ENCODE data around the gene LRCH1. TPM values are rescaled to one million over a fixed set of nuclear protein-coding genes. Genes with fewer than 3 reads are reported as not detected.

The LRCH1 gene
- polyA plus RNA-seq, 1 donor (not counting 4 experiments of a cell fraction or from before 2014, with no cell fraction given): 16.2 TPM

- Histone ChIP-seq H3K27ac (ENCODE audit: control insufficient read depth, insufficient read depth, low read length) (no peak overlapping the region), H3K9ac (ENCODE audit: control insufficient read depth, extremely low read depth, insufficient read depth, low read length) (no peak overlapping the region), H3K4me3 (ENCODE audit: control insufficient read depth in 2 of 3, extremely low read depth in 1 of 3, insufficient read depth in 2 of 3, low read depth in 1 of 3, low read length in 3 of 3) (no peak overlapping the region), H4K20me1 (ENCODE audit: control insufficient read depth, extremely low read depth, insufficient read depth, low read length) (peaks cover 8% of the 10 kb centered on the region), H3K9me3 (ENCODE audit: control insufficient read depth, low read depth, low read length) (no peaks in the 10 kb centered on the region), H3K27me3 (ENCODE audit: control insufficient read depth, extremely low read depth, insufficient read depth, low read length) (no peaks in the 10 kb centered on the region), H3K9me1 (ENCODE audit: control insufficient read depth, extremely low read depth, insufficient read depth, low read length) (no peaks in the 10 kb centered on the region), H3K79me2 (ENCODE audit: control insufficient read depth, insufficient read depth, low read length) (peaks cover 21% of the 10 kb centered on the region), H3K4me1 (ENCODE audit: control insufficient read depth, extremely low read depth, insufficient read depth, low read length) (peaks cover 14% of the 10 kb centered on the region), H3K36me3 (ENCODE audit: control insufficient read depth in 2 of 2, extremely low read depth in 1 of 2, insufficient read depth in 2 of 2, low read length in 2 of 2) (peaks cover 0 to 4% of the 10 kb centered on the region in 2 experiments), H2AFZ (ENCODE audit: control insufficient read depth, low read length) (no peak overlapping the region), H3K4me2 (ENCODE audit: control insufficient read depth, extremely low read depth, insufficient read depth, low read depth, low read length) (no peak overlapping the region)
- no peak for FAIRE-seq
- no peak for TF ChIP-seq EZH2 (IDR thresholded peaks at IDR 0.05; ENCODE audit: low read length)
- TF ChIP-seq, protein P1, sequence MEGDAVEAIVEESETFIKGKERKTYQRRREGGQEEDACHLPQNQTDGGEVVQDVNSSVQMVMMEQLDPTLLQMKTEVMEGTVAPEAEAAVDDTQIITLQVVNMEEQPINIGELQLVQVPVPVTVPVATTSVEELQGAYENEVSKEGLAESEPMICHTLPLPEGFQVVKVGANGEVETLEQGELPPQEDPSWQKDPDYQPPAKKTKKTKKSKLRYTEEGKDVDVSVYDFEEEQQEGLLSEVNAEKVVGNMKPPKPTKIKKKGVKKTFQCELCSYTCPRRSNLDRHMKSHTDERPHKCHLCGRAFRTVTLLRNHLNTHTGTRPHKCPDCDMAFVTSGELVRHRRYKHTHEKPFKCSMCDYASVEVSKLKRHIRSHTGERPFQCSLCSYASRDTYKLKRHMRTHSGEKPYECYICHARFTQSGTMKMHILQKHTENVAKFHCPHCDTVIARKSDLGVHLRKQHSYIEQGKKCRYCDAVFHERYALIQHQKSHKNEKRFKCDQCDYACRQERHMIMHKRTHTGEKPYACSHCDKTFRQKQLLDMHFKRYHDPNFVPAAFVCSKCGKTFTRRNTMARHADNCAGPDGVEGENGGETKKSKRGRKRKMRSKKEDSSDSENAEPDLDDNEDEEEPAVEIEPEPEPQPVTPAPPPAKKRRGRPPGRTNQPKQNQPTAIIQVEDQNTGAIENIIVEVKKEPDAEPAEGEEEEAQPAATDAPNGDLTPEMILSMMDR (optimal IDR thresholded peaks at IDR 0.05 in 1 of 3, IDR thresholded peaks at IDR 0.05 in 1 of 3, conservative IDR thresholded peaks at IDR 0.05 in 1 of 3; ENCODE audit: extremely low read depth in 1 of 3, insufficient read depth in 2 of 3, low read length in 3 of 3): no peak
- dilution Hi-C loops (cut with MboI; ENCODE audit: extremely low pct_ligation_motif_present, low sequenced_read_pairs): no loop called here
- DNase-seq (ENCODE audit: low read depth, low spot score): no peak
These were observed 129.7 kb downstream of the LRCH1 start for GRCh38 chr13:46682707-46683106.

GRCh38 chr13:46683676-46684260, 130.8 kb downstream of the LRCH1 start:
- Histone ChIP-seq H2AFZ (ENCODE audit: control insufficient read depth, low read length) (no peak overlapping the region), H3K9ac (ENCODE audit: control insufficient read depth, extremely low read depth, insufficient read depth, low read length) (no peak overlapping the region), H3K4me3 (ENCODE audit: control insufficient read depth in 2 of 3, extremely low read depth in 1 of 3, insufficient read depth in 2 of 3, low read depth in 1 of 3, low read length in 3 of 3) (no peak overlapping the region), H3K4me2 (ENCODE audit: control insufficient read depth, extremely low read depth, insufficient read depth, low read depth, low read length) (no peak overlapping the region), H3K27me3 (ENCODE audit: control insufficient read depth, extremely low read depth, insufficient read depth, low read length) (no peaks in the 10 kb centered on the region), H3K36me3 (ENCODE audit: control insufficient read depth in 2 of 2, extremely low read depth in 1 of 2, insufficient read depth in 2 of 2, low read length in 2 of 2) (peaks cover 0 to 4% of the 10 kb centered on the region in 2 experiments), H4K20me1 (ENCODE audit: control insufficient read depth, extremely low read depth, insufficient read depth, low read length) (peaks cover 8% of the 10 kb centered on the region), H3K9me1 (ENCODE audit: control insufficient read depth, extremely low read depth, insufficient read depth, low read length) (no peaks in the 10 kb centered on the region), H3K27ac (ENCODE audit: control insufficient read depth, insufficient read depth, low read length) (no peak overlapping the region), H3K4me1 (ENCODE audit: control insufficient read depth, extremely low read depth, insufficient read depth, low read length) (peaks cover 19% of the 10 kb centered on the region), H3K9me3 (ENCODE audit: control insufficient read depth, low read depth, low read length) (no peaks in the 10 kb centered on the region), H3K79me2 (ENCODE audit: control insufficient read depth, insufficient read depth, low read length) (peaks cover 18% of the 10 kb centered on the region)
- DNase-seq (ENCODE audit: low read depth, low spot score) (no peak), FAIRE-seq (no peak)
- TF ChIP-seq EZH2 (IDR thresholded peaks at IDR 0.05; ENCODE audit: low read length): no peak
- TF ChIP-seq, protein P1 (optimal IDR thresholded peaks at IDR 0.05 in 1 of 3, IDR thresholded peaks at IDR 0.05 in 1 of 3, conservative IDR thresholded peaks at IDR 0.05 in 1 of 3; ENCODE audit: extremely low read depth in 1 of 3, insufficient read depth in 2 of 3, low read length in 3 of 3): no peak
- dilution Hi-C loops (cut with MboI; ENCODE audit: extremely low pct_ligation_motif_present, low sequenced_read_pairs): no loop called here
